ENCODE data around the gene MRPS6. TPM values are rescaled to one million over a fixed set of nuclear protein-coding genes. Genes with fewer than 3 reads are reported as not detected.

MRPS6 gene
- total RNA-seq, 2 experiments from 2014 or later = 82.9 to 124 TPM

DNA sequence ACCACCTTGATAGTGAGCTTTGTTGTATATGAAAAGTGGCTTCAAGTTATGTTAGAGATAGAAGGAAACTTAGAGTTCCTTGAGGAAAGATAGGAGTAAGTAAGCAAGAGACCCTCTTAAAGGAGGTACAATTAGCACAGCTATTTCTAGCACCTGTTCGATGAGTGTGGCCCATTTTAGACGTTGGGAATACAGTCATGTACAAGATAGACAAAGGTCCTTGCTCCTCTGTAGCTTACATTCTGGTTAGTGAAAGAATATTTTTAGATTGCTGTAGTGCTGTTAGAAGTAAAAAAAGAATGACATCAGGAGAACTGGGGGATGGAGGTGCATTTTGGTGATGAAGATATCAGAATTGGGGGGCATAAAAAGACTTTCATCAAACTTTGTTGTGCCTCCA, 47.5 kb downstream of the MRPS6 start:
- DNase-seq (no peak), ATAC-seq (no peak)
- H3K27me3 Mint-ChIP-seq = no peaks in the 10 kb centered on the region
- CTCF ChIA-PET = interaction anchor here (1.2 to 1.5 kb wide), 3 partner anchors 8 to 227 kb away, joined by 3 to 5 read pairs (median 4); no protein-coding TSS in a partner anchor
- no peaks in the 10 kb centered on the region for H3K4me1 Mint-ChIP-seq
- peaks cover 63% of the 10 kb centered on the region for H3K36me3 Mint-ChIP-seq
- H3K9me3 Mint-ChIP-seq (ENCODE audit: low read depth) = peaks cover 5% of the 10 kb centered on the region
- H3K4me3 Mint-ChIP-seq = no peak overlapping the region
- H3K27ac Mint-ChIP-seq = no peak overlapping the region

DNA sequence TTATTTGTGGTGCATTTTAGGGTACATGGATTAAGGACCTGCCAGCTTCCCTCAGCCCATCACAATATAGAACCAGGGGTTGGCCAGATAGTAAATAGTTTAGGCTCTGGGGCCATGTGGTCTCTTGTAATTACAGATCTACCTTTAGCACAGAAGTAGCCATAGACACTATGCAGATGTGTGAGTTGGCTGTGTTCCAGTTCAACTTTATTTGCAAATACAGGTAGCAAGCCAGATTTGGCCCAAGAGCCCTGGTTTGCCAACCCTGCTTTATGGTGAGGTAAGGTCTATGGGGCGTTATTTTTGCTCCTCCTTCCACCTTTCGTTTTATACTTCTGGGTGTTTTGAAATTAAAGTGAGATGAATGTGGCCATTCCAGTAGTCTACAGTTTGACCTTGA, 48.7 kb downstream of the MRPS6 start:
- CTCF ChIA-PET = no interaction called here
- Mint-ChIP-seq H3K4me1 (peaks cover 4% of the 10 kb centered on the region), H3K4me3 (no peak overlapping the region), H3K9me3 (ENCODE audit: low read depth) (peaks cover 5% of the 10 kb centered on the region), H3K27ac (no peak overlapping the region), H3K36me3 (peaks cover 62% of the 10 kb centered on the region), H3K27me3 (no peaks in the 10 kb centered on the region)
- DNase-seq (no peak), ATAC-seq (no peak)

DNA sequence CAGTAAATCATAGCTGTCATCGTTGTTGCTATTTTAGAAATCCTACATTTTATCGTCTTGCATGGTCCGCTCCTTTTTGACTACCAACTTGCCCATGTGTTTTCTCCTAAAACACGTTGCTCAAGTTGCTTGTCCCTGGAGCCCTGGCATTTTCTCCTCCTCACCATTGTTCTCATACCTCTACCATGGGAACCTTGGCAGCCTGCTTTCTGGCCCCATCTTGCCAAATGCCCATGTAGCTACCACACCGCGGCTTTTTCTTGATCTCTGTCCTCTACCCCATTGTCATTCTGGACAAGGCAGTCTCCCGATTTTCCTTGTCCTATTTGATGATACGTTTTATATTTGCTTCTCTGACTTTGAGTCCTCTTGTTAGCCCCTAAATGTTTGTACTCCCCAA, 50.2 kb downstream of the MRPS6 start:
- no peaks in the 10 kb centered on the region for H3K27me3 Mint-ChIP-seq
- ATAC-seq (no peak), DNase-seq (no peak)
- H3K4me1 Mint-ChIP-seq = peaks cover 14% of the 10 kb centered on the region
- CTCF ChIA-PET = interaction anchor here (1.0 to 1.1 kb wide), 3 partner anchors 16 to 224 kb away, joined by 3 read pairs; no protein-coding TSS in a partner anchor
- peaks cover 5% of the 10 kb centered on the region for H3K9me3 Mint-ChIP-seq (ENCODE audit: low read depth)
- H3K36me3 Mint-ChIP-seq = peaks cover 68% of the 10 kb centered on the region
- H3K27ac Mint-ChIP-seq = no peak overlapping the region
- no peak overlapping the region for H3K4me3 Mint-ChIP-seq

DNA sequence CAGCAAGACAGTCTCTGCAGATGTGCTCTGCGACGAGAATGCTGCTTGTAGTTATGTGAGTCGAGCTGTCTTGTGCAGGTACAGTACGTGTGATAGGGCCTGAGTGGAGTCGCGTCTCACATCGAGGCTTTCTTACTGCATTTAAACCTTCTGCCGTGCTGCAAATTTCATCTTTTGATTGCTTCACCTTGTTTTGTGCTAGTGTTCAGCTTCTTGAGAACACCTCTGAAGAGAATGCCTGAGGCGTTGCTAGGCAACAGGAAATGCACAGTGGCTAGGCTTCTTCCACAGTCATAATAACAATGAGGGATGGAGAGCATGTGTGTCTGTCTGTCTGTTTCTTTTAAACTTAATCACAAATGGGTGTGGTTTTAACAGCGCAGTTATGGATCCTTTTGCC, 52.9 kb downstream of the MRPS6 start:
- no peak overlapping the region for H3K27ac Mint-ChIP-seq
- peaks cover 39% of the 10 kb centered on the region for H3K4me1 Mint-ChIP-seq

DNA sequence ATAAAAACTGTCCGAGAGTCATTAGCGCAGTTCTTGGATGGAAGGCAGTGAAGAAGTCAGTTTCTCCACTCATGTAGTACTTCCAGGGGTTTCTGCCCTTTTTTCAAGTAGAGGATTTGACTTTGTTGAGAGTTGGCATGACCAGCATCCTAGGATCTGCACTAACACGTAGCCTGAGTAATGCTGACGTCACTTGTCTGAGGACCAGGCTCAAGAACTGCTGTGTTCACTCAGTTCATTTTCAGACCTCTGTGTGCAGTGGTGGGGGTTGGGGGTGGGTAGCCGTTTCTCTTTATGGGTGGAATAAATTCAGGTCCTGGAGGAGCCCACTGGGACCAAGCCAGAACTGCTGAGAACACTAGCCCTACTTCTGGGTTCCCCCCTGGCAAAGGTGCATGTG, 53.3 kb downstream of the MRPS6 start:
- Mint-ChIP-seq H3K4me3 (no peak overlapping the region), H3K27ac (no peak overlapping the region), H3K9me3 (ENCODE audit: low read depth) (peaks cover 5% of the 10 kb centered on the region), H3K27me3 (no peaks in the 10 kb centered on the region), H3K4me1 (peaks cover 41% of the 10 kb centered on the region), H3K36me3 (peaks cover 73% of the 10 kb centered on the region)
- DNase-seq = no peak
- CTCF ChIA-PET = interaction anchor here (1.8 kb wide), 1 partner anchor 203 kb away, joined by 6 read pairs; no protein-coding TSS in a partner anchor
- no peak for ATAC-seq

More for the DNA sequence above, 52.9 kb downstream of the MRPS6 start:
- no peak for ATAC-seq
- H3K27me3 Mint-ChIP-seq = no peaks in the 10 kb centered on the region
- CTCF ChIA-PET = interaction anchor here (1.8 kb wide), 1 partner anchor 202 kb away, joined by 6 read pairs; no protein-coding TSS in a partner anchor
- DNase-seq = no peak
- peaks cover 73% of the 10 kb centered on the region for H3K36me3 Mint-ChIP-seq
- no peak overlapping the region for H3K4me3 Mint-ChIP-seq
- H3K9me3 Mint-ChIP-seq (ENCODE audit: low read depth) = peaks cover 5% of the 10 kb centered on the region

DNA sequence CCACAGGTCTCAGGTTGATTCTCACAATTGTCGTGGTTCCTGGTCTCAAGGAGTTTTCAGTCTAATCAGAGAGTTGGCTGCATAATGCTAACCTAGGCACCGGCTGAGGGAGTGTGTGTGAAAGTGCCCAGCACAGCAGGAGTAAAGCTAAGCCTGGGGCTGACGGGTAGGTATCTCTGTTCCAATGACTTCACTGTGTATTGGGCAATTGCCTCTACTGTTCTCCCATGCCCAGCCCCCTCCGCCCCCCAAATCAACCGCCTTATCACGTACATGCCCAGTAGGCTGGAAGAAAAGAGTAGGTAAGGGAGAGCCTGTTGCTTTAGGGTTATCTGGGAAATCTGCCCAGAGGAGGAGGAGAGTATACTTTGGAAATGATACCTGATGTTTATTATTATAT, 54.7 kb downstream of the MRPS6 start:
- no peak for DNase-seq
- no peak overlapping the region for H3K4me3 Mint-ChIP-seq
- peak overlapping the region; percentile 33 for H3K27ac Mint-ChIP-seq
- H3K27me3 Mint-ChIP-seq = no peaks in the 10 kb centered on the region
- peaks cover 5% of the 10 kb centered on the region for H3K9me3 Mint-ChIP-seq (ENCODE audit: low read depth)
- peaks cover 53% of the 10 kb centered on the region for H3K4me1 Mint-ChIP-seq
- no peak for ATAC-seq
- CTCF ChIA-PET = interaction anchor here (1.3 to 2.2 kb wide), 5 partner anchors 53 to 204 kb away, joined by 5 to 18 read pairs (median 7); no protein-coding TSS in a partner anchor
- H3K36me3 Mint-ChIP-seq = peaks cover 79% of the 10 kb centered on the region

DNA sequence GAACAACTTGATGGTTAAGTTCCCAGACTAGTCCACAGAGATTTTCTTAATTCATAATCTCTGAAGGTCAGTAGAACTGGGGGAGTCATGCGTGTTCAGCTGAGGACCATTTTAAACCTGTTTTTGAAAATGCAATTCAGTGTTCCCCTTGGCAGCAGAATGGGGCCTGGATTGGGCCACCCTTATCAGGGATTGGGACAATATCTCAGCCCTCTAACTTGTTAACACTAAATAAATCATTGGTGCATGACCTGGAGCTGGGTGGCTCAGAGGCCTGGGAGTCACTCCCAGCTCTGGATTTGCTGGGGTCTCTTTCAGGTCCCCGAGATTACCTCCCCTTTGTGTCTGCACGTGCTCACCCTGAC, 55.3 kb downstream of the MRPS6 start:
- peaks cover 58% of the 10 kb centered on the region for H3K4me1 Mint-ChIP-seq
- CTCF ChIA-PET = interaction anchor here (0.7 to 2.2 kb wide), 14 partner anchors 8 to 220 kb away, joined by 3 to 18 read pairs (median 6); no protein-coding TSS in a partner anchor
- H3K4me3 Mint-ChIP-seq = peak overlapping the region; percentile 38
- H3K36me3 Mint-ChIP-seq = peaks cover 80% of the 10 kb centered on the region
- peak overlapping the region; percentile 76 for H3K27ac Mint-ChIP-seq
- ATAC-seq = no peak
- H3K27me3 Mint-ChIP-seq = no peaks in the 10 kb centered on the region
- H3K9me3 Mint-ChIP-seq (ENCODE audit: low read depth) = peaks cover 5% of the 10 kb centered on the region
- DNase-seq = no peak

DNA sequence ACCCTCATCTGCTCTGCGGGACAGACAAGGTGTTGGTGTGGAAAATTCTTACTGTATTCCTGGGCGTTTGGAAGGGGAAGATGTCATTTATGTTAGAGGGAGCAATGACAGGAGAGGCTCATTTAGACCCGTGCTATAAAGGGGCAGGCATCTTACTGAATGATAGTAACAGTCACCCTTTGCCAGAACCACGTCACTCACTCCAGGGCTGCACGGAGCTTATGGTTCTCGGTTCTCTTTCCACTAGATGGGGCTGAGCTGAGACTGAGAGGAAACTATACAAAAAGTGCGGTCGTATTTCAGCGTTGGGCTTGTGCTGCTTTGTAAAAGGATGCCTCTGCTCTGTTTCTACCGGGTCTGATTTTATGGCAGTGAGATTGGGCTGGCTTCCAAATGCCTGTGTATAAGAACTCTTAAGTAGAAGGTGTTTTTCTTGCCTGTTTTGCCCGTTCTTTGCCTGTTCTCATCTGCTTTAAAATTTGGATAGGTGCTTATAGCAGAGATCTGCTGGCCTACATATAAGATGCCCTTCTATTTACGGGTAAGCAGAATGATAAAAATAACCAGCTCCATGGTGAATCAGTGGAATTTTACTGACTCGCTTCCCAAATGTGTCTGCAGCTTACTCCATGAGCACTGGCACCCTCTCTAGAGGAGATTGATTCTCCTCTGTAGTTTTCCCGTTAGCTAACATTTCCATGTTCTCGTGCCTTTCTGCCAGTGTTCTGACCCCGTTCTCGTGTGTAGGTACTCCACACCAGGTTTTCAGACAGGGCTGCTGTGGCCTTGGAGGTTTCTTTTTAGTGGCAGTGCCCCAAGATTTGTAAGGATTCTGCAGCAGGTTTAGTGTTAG, 55.9 kb downstream of the MRPS6 start:
- peak overlapping the region; percentile 76 for H3K27ac Mint-ChIP-seq
- peaks cover 5% of the 10 kb centered on the region for H3K9me3 Mint-ChIP-seq (ENCODE audit: low read depth)
- peak; percentile 83 for DNase-seq
- H3K4me1 Mint-ChIP-seq = peaks cover 59% of the 10 kb centered on the region
- peak overlapping the region; percentile 38 for H3K4me3 Mint-ChIP-seq
- no peaks in the 10 kb centered on the region for H3K27me3 Mint-ChIP-seq
- ATAC-seq = peak; percentile 97
- CTCF ChIA-PET = interaction anchor here (0.7 to 2.2 kb wide), 14 partner anchors 8 to 219 kb away, joined by 3 to 18 read pairs (median 6); no protein-coding TSS in a partner anchor
- peaks cover 80% of the 10 kb centered on the region for H3K36me3 Mint-ChIP-seq

DNA sequence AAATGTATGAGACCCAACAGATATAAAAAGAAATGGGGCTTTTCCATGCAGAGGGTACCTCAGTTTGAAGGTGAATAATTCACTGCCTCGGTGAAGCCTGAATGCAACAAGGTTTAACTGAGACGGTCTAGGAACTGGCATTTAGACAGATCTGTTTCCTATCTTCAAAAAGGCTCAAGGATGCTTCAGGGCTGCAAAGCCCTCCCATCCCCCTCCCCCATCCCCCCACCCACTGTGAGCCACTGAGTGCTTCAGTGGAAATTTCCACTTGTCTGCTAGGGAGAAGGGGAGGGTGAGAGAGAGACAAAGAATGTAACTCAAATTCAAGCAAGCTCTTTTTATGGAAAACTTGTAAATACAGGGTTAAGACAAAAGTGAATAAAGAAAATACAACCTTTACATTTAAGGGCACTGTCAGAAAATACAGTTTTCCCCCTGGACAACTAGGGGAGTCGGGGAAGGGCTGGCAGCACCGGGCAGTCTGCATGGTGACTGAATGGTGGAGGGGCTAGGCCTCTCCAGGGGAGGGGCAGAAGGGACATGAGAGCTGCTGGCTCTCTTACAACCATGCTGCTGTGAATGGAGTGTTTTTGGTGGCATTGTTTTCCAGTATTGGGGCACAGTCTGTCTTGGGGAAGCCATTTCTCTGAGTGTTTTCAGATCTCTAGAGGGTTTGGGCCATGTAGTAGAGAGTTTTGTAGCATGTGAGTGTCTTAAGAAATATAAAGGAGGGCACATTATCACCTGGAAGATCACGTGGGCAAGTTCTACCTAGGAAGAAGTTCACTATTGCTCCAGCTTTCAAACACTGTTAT, 56.7 kb downstream of the MRPS6 start:
- H3K27ac Mint-ChIP-seq = peak overlapping the region; percentile 76
- CTCF ChIA-PET = interaction anchor here (0.9 to 2.2 kb wide), 11 partner anchors 14 to 219 kb away, joined by 3 to 18 read pairs (median 5); no protein-coding TSS in a partner anchor
- peaks cover 81% of the 10 kb centered on the region for H3K36me3 Mint-ChIP-seq
- ATAC-seq (peak; percentile 8), DNase-seq (no peak)
- H3K4me1 Mint-ChIP-seq = peaks cover 61% of the 10 kb centered on the region
- H3K27me3 Mint-ChIP-seq = no peaks in the 10 kb centered on the region
- peak overlapping the region; percentile 38 for H3K4me3 Mint-ChIP-seq
- no peaks in the 10 kb centered on the region for H3K9me3 Mint-ChIP-seq (ENCODE audit: low read depth)

DNA sequence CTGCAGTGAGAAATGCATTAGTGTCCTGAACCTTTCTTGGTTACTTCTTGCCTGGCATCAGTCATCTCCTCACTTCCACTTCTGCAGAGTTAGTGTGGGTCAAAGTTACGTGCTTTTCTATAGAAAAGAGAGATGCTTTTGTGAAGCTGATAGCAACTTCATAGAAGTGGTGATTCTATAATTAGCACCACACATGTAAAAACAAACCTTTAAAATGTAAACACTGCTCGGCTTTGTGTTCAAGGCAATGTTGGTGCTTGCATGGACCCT, 57.3 kb downstream of the MRPS6 start:
- CTCF ChIA-PET = interaction anchor here (0.9 to 1.2 kb wide), 3 partner anchors 14 to 24 kb away, joined by 3 read pairs; no protein-coding TSS in a partner anchor
- H3K9me3 Mint-ChIP-seq (ENCODE audit: low read depth) = no peaks in the 10 kb centered on the region
- H3K36me3 Mint-ChIP-seq = peaks cover 81% of the 10 kb centered on the region
- peak overlapping the region; percentile 76 for H3K27ac Mint-ChIP-seq
- no peak overlapping the region for H3K4me3 Mint-ChIP-seq
- H3K4me1 Mint-ChIP-seq = peaks cover 63% of the 10 kb centered on the region
- DNase-seq (no peak), ATAC-seq (no peak)
- H3K27me3 Mint-ChIP-seq = no peaks in the 10 kb centered on the region

DNA sequence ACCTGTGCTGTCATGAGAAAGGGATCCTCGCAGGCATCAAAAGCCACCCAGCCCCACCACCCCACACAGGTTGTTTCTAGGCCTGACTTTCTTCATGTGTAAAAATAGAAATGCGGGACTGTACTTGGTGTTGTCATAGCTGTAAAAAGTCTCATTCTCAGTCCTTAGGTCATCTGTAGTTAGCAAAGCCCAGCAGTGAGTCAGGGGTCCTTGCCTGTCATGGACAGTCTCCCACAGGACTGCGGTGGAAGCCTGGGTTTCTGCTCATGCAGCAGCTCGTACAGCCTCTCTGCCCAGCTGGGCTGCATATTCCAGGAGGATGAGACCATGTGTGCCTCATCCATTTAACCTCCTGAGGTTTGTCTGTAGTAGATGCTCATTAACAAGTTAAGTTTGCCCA, 58.2 kb downstream of the MRPS6 start:
- CTCF ChIA-PET = interaction anchor here (1.2 kb wide), 1 partner anchor 15 kb away, joined by 3 read pairs; no protein-coding TSS in a partner anchor
- no peak for ATAC-seq
- DNase-seq = no peak
- H3K4me3 Mint-ChIP-seq = no peak overlapping the region
- peaks cover 59% of the 10 kb centered on the region for H3K4me1 Mint-ChIP-seq
- peaks cover 77% of the 10 kb centered on the region for H3K36me3 Mint-ChIP-seq
- no peaks in the 10 kb centered on the region for H3K27me3 Mint-ChIP-seq
- H3K9me3 Mint-ChIP-seq (ENCODE audit: low read depth) = no peaks in the 10 kb centered on the region
- no peak overlapping the region for H3K27ac Mint-ChIP-seq

DNA sequence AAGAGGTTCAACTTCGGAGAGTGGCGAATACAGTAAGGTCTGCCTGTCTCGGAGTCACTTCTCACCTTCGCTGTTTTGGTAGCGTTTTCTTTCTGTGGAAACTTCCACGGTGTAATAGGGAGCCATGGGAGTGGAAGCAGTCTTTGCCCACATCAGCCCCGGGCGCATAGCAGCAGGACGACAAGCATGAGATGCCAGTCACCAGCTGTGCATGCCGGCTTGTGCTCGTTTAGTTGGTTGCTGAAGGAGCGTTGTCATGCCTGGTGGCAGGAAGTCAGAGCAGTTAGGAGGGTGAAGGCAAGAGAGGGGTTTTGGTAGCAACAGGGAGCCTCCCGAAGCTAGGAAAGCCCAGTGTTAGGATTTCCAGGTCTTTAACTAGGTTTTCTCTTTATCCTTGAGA, 58.8 kb downstream of the MRPS6 start:
- DNase-seq = no peak
- Mint-ChIP-seq H3K27me3 (no peaks in the 10 kb centered on the region), H3K4me3 (no peak overlapping the region), H3K4me1 (peaks cover 59% of the 10 kb centered on the region), H3K36me3 (peaks cover 78% of the 10 kb centered on the region), H3K9me3 (ENCODE audit: low read depth) (peaks cover 2% of the 10 kb centered on the region), H3K27ac (no peak overlapping the region)
- no peak for ATAC-seq
- CTCF ChIA-PET = interaction anchor here (1.3 kb wide), 1 partner anchor 233 kb away, joined by 3 read pairs; no protein-coding TSS in a partner anchor

DNA sequence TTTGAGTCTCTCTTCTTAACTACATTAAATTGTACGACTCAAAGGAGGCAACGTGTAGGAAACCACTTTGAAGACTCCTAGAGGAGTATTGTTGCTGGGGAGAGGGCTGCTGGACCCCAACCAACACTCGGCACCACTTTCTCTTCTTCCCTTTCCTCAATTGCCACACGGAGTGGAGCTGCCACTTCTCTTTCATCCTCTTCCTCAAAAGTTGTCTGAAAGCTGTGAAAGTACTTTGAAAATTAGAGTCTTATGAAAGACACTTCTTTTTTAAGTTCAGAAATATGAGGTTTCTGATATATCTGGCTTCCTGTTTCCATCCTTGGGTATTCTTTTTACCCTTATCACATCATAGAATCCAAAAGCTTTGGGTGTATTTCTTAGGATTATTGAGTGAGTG, 59.5 kb downstream of the MRPS6 start:
- ATAC-seq = no peak
- Mint-ChIP-seq H3K27me3 (no peaks in the 10 kb centered on the region), H3K4me3 (no peak overlapping the region)

More for the DNA sequence above, 59.5 kb downstream of the MRPS6 start:
- peaks cover 54% of the 10 kb centered on the region for H3K4me1 Mint-ChIP-seq
- peak overlapping the region; percentile 3 for H3K27ac Mint-ChIP-seq
- no peak for DNase-seq
- H3K9me3 Mint-ChIP-seq (ENCODE audit: low read depth) = peaks cover 4% of the 10 kb centered on the region
- CTCF ChIA-PET = interaction anchor here (0.9 to 1.3 kb wide), 2 partner anchors 13 to 234 kb away, joined by 3 to 4 read pairs; no protein-coding TSS in a partner anchor
- H3K36me3 Mint-ChIP-seq = peaks cover 75% of the 10 kb centered on the region
